Left ventricle myocardium superior (tissue), 1 donor: Measurements from ENCODE around the gene TEPSIN. TPM values are rescaled to one million over a fixed set of nuclear protein-coding genes. Genes with fewer than 3 reads are reported as not detected.

Experiments used
- ATAC-seq: fragments of 200-7000 bp; cut with Tn5 transposase; one replicate; pipeline ENCODE4 v1.9.1; 2020; ENCODE audit warnings: mild to moderate bottlenecking, moderate library complexity
- DNase-seq: peaks from one replicate; pipeline ENCODE4 v3.0.0-alpha.2; 2020
- intact Hi-C: fragments of 100-400 bp; cut with micrococcal nuclease; formaldehyde crosslinking; loops from one replicate; pipeline ENCODE4 v1.11.0; 2022
- total RNA-seq: library from RNA; stranded (reverse); fragmentation: NEBNext Ultra II Directional; extraction: Animal tissue kit (Norgen Biotek cat#: 25700); gene quantifications from one replicate; pipeline ENCODE4 v1.2.1, GENCODE V29; 2021
- donor health status: DM: no; HTN: yes; CAD: no; lungs with severe emphysema.

Gene TEPSIN
- total RNA-seq, 1 donor from 2014 or later: 13.8 TPM

DNA sequence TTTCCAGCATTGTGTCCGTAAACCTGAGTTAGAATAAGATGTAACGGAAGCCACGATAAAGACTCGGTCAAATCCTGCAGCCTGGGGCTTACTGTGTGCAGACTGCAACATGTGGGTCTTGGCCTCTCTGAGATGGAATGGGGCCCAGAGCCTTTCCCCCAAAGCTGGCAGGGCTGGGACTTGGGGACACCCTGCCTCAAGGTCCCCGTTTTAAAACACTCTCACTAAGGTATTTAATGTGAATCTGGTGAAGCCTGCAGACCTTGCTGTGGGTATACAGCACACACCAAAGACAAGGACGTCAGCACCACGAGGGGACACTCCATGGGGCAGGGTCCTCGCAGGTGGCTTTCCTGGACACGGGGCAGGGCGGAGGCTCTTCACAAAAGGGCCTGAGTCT, 2.3 kb upstream of the TEPSIN start:
- ATAC-seq: no peak
- intact Hi-C loops: no loop called here
- no peak for DNase-seq

DNA sequence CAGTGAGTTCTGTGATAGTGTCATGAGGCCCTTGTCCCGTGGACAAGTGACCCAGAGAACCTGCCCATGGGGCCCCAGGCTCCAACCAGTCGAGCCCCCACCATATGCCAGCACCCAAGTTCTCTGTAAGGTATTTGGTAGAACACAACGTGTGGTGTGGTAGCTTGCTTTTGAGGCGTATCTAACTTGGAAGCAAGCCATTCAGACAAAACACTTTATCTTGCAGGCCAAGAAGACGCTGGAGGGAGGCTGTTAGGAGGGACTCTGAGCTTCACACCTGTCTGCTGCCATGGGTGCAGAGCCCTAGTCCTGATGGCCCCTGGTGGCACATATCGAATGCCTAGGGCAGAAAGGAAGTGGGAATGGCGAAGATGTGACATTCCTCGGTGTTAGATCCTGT, 1.9 kb upstream of the TEPSIN start:
- intact Hi-C loops: no loop called here

DNA sequence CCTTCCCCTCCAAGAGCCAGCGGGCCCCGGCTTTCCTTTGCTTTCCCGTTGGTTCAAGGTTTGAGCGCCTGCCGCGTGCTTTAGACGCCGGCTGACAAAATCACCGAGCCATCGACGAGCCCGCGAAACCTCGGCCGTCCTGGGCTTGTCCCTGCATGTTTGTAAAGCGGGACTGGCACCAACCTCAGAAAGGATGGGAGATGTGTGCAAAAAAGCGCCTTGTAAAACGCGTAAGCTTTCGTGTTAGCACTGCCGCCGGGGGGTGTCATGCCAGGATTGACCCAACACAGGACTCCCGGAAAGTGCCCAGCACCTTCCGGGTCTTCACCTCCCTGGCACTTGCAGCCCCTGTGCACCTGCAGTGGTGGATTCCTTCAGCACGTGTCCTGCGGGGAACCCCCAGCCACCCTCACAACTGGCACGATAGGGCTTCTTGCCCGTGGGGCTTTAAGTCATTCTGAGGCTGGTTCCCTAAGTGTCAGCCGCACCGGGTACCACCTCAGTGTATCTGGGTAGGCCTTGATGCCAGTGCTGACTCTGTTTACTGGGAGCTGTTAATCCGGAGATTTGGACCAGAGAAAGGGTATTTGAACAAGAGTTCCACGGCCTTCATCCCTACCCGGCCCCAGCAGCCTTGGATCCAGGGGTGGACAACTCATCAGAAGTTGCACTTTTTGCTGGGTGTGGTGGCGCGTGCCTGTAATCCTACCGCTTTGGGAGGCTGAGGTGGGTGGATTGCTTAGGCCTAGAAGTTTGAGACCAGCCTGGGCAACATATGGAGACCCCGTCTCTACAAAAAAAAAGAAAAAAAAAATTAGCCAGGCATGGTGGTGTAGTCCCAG, 1.1 kb upstream of the TEPSIN start:
- intact Hi-C loops: no loop called here
- no peak for ATAC-seq
- peak; percentile 38 for DNase-seq

More for the DNA sequence above, 1.9 kb upstream of the TEPSIN start:
- ATAC-seq (no peak), DNase-seq (no peak)

DNA sequence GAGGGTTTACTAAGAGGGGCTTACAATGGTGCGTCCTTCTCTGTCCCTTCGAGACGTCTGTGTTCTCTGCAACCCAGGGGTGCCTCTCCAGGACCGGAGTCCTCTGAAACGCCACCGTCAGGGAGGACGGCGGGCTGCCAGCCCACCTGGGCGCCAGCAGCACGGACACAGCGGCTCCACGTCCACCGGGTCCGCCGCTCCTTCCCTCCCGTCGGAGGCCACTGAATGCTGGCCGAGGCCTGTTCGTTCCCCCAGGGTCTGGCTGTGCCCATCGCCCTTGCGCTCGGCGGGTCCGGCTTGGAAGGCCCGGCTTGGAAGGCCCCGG, 403 bp downstream of the TEPSIN start:
- DNase-seq (no peak), ATAC-seq (no peak)
- intact Hi-C loops: no loop called here

DNA sequence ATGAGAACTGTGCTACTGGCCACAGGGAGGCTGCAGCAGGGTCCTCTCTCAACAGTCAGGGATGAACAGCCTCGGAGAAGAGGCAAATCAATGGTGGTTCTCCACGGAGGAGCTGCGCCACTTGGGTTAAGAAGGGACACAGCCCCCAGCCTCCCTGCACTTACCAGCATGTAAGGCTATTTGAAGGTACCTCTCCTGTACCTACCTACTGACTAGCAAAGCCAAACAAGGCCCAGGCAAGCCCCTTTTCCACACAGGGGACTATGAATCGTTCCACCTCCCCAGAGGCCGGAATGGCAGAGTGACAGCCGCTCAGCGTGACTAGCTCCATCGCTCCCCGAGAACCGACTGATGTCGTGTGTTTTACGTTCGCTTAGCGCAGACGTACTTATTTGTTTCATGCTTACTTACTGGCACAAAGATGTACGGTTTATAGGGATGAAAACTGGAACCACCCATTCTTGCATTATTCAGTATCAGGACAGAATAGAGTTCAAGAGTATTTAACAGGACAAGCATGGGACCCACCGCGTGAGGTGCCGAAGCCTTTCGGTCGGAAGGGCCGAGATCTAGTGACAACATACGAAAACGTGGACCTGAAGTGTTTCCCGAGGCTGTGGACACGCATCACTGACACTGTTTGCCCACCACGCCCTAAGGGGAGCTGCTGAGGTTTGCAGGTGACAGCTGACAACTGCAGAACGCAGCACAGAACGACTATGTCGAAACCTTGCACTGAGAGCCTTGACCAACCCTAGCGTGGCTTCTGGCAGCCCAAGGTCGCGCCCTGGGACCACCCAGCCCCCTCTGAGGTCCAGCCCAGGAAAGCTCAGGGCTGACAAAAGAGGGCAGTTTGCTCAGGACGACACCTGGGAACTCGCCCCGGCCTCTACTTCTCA, 1.0 kb downstream of the TEPSIN start:
- ATAC-seq (no peak), DNase-seq (no peak)
- intact Hi-C loops: no loop called here

DNA sequence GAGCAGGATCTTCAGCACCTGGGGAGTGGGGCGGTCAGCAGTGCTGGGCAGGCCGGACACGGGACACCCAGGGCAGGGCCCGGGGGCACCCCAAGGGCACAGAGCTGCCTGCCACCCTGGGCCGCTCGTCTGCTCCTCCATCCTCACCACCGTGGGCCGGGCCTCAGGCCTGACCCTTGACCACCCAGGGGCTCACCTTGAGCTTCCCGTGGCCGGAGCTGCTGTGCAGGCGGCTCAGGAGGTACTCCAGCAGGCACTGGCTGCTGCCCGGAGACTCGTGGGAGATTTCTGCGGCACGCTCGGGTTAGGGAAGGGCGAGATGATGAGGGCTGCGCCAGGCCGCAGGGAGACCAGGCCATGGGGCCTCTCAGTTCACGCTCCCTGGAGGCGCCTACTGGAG, 2.1 kb downstream of the TEPSIN start:
- DNase-seq (no peak), ATAC-seq (no peak)
- intact Hi-C loops: no loop called here

DNA sequence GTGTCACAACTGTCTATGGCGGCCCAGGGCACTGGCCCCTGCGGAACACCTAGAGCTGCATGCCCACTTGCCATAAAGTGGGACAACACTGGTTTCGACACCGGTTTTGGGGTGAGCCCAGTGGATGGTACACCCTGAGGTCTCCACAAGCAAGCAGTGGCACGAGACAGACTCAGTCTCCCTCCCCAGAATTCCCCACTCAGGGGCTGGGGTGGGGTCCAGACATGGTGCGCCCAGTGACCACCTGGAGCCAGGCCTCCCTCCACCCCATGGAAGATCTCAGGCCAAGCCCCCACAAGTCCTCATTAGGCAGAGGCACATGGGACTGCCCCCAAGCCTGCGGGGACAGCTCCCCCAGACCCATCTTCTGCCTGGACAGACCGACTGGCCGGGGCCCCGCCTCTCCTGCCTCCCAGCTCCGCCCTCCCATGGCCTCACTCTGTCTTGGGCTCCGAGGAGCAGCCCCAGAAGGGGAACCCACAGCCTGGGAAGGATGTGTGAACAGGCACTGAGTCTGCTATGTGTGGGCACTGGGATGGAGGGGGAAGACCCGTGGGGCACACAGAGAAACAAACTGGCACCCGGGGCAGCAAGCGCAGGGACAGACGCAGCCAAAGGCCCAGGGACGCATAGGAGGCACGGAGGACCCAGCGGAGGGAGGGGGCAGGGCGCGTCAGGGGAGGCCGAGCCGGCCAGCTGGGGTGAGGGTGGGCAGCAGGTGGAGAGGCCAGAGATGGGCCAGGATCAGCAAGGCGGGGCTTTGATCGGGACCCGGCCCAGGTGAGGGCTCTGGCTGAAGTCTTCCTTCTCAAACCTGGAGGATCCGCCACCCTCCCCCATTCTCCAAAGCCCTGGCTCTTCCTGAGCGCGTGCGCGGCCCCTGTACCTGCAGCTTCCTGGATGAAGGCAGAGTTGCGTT, 2.8 kb downstream of the TEPSIN start:
- ATAC-seq (no peak), DNase-seq (peak; percentile 30)
- intact Hi-C loops: no loop called here

DNA sequence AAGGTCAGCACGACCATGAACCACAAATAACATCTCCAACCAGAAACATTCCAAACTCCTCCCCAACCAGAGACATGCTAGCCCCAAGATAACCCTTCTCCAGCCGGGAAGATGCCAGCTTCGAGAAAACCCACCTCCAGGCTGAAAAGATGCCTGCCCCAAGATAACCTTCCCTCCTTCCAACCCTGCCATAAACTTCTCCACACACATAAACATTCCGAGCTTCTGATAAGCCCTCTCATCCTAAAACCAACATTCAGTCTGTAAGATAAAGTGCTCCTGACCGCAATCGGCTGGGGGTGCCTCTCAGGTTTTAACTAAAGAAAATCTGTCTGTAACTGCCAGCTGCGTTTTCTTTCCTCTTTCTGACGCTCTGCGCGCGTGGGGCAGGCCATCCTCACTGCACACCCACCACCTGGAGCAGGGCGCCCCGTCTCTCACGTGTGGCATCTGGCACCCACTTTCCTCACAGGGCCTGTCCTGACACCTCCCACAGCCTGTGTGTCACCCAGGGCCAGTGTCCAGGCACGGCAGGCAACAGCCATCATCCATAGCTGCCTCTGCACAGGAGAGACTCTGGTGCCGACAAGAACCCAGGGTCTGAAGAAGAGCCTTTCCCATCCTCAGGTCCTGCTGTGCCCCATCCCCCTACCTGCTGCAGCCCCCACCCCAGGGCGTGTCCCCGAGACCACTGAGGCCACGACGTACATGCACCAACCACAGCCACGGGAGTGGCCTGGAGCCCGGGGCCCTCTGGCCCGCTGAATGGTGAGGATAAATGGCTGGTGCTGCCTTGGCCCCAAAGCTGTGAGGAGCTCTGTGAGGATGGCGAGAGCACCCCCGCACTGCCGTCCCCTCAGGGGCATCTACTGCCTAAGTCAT, 3.7 kb downstream of the TEPSIN start:
- DNase-seq (no peak), ATAC-seq (no peak)
- intact Hi-C loops: no loop called here

DNA sequence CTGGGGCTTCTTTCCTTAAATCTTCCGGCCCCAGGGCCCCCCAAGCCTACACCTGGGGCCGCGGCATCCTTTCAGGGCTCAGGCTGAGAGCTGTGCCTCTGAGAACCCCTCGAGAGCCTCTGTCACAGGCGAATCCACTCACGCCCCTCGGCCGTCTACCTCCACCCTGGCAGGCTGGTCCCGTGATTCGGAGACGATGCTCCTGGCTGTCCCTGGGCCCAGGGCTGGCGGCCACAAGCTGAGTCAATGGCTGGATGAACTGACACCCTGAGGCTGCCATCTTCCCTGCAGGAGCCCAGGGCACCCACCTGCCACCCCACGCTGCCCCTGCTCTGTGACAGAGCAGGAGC, 4.4 kb downstream of the TEPSIN start:
- intact Hi-C loops: no loop called here
- DNase-seq (no peak), ATAC-seq (no peak)

DNA sequence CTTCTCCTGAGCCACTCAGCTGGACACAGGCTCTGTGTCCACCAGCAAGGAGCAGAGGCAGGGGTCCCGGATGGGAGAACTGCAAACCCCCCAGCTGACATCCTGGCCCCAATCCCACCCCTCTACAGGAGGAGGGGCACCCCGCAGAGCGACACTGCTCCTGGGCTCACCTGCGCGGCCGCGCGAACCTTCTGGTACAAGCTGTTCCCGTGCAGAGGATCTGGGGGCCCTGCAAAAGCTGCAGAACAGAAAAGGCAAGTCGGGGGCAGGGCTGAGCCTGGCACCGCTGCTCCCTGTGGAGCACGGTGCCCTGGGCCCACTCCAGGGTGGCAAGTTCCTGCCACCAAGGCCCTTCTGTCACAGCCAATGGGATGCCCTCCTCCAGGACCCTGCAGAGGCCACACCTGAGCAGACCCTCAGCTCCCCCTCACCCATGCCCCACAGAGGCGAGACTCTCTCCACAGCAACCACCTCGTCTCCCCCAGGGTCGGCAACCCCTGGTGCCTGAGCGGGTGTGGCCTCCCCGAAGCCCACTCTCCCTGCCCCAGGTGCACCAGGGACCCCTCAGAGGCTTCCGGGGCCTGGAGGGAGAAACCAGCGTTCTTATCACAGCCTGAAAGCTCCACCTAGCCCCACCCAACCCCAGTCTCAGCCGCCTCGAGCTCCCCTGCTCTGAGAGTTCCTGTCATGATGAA, 4.9 kb downstream of the TEPSIN start:
- ATAC-seq: no peak
- no peak for DNase-seq
- intact Hi-C loops: no loop called here

DNA sequence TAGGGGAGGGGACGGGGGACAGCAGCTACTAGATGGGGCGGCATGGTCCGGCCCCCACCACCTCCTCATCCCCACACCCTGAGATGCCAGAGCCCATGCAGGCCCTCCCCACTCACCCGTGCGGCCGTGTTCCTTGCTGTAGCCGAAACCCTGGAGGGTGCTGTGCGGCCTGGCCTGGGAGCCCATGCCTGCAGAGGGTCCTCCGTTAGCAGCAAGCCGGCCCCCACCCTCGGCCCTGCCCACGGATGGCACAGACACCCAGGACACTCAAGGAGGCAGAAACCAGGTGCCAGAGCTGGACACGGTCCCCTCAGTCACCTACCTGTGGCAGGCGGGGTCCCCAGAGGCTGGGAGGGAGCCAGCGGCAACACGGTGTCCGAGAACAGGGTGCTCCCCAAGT, 5.5 kb downstream of the TEPSIN start:
- no peak for ATAC-seq
- intact Hi-C loops: no loop called here
- DNase-seq: no peak

DNA sequence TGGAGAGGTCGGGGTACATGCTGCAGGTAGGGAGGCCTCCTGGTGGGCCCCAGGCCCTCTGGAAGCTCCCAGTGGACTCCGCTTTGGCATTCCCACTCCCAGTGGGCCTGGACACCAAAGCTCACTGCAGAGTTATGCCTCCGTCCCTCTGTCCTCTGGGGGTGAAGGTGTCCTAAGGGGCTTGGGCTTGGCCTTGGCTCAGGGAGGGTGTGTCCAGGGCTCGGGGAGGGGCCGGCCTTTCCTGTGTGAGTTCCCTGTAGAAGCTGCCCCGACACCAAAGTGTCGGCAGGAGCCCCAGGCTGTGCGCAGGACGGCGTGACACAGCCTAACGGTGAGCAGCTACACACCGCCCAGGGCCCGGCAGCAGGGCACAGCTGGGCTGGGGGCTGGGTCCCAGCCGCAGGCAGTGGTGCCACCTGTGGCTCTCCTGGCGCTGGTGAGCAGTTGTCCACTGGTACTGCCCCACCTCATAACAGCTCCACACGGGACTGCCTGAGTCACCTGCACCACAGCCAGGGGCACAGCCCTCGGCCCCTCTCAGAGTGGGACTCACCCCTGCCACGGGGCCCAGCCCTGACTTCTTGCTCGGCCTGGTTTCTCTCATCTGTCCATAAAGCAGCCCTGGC, 6.1 kb downstream of the TEPSIN start:
- ATAC-seq: no peak
- intact Hi-C loops: no loop called here

DNA sequence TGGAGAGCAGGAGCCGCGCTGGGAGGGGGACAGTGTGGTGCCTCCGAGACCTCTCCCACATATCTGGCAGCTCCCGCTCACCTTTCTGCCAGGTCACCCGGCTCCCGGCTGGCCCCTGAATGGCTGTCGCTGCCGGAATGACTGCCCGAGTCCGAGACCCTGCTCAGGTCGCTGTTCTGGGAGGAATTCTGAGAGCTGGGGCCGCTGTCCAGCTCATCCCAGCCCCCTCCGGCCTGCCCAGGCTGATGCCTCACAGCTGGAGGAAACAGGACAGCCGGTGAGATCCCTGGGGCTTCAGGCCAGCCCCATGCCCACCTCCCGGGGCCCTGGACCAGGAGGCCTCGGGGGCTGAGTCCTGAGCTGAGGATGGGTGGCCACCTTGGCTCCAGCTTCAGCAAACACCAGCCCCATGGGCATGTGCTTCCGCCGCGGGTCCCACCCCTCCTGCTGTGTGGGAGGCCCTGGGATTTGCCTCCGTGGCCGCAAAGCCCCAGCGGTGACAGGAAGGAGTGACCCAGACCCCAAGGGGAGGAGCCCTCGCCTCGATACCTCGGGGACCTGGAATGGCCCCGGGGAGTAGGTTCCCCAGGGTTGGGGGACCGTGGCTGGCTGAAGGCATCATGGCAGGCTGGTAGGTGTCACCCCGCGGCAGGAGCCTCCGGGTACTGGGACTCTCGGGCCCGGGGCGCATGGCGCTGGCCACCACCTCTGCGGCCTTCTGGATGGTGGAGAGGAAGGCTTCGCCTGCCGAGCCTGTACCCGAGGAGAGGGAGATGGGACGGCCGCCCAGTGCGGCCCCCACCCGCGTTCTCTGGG, 6.9 kb downstream of the TEPSIN start:
- DNase-seq (no peak), ATAC-seq (no peak)
- intact Hi-C loops: no loop called here

More for the DNA sequence above, 6.1 kb downstream of the TEPSIN start:
- no peak for DNase-seq

DNA sequence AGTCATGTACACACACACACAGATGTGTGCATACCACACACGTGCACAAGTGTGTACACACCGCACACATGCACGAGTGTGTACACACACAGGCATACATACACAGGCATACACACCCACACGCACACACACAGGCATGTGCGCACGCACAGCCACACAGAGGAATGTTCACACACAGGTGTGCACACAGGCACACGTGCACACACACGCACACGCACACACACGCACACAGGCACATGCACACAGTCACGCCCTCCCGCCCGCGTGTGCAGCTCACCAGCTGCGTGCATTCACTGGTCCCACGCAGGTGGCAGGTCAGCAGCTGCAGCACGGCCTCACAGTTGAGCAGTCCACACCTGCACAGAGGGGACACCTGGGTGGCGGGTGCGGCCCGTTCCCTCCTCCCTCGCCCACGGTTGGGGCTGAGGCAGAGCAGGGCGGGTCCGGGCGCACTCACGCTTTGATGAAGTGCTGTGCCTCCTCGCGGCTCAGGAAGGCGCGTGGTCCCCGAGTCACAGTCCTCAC, 7.7 kb downstream of the TEPSIN start:
- DNase-seq (no peak), ATAC-seq (no peak)
- intact Hi-C loops: no loop called here

DNA sequence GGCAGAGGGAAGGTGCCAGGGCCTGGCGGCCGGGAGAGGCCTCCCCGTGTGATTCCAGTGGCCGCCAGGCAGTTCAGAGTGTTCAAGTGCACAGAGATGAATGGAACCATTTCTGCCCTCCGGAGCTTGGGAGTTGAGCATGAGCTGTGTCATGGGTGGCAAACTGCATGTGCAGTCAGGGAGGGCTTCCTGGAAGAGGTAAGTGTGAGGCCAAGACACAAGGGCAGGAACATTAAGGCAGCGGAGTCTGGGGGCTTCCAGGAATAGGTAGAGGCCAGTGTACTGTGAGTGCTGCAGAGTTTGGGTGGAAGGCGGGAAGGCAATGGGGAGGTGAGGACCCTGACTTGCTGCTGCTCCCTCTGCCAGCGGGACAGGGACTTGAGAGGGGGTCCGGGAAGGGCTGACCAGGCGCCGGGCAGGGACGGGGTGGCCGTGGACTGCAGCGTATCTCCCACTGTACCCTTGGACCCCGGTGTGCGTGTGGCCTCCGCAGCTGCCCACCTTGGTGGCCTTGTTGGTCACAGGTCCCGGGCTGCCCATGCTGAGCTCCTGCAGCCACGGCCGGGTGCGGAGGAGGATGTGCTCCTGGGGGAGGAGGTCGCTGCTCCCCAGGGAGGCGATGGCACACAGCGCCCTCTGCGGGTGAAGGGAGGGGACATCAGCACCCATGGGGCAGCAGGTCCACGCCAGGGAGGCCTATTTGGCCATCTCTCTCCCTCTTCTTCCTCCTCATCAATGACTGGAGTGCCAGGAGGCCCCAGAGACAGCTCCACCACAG, 8.6 kb downstream of the TEPSIN start:
- DNase-seq: no peak
- peak; percentile 14 for ATAC-seq
- intact Hi-C loops: no loop called here

DNA sequence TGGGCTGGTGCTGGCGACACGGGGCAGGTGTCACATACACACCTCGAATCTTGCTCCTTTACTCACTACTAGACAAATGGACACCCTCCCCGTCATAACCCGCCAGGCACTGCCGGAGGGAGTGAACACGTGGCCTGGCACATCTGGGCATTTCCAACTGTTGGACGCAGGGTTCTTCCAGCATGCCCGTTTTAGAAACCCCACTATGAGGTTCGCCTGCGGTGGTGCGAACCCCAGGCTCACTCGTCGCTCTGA, 9.3 kb downstream of the TEPSIN start:
- intact Hi-C loops: no loop called here
- ATAC-seq (no peak), DNase-seq (no peak)
